ENCODE results near the gene CCT5.

Gene CCT5

GRCh38 chr5:10275460-10275859 is 25.4 kb downstream of the CCT5 start:
- Histone ChIP-seq H3K9ac (ENCODE audit: low read depth, low read length, poor library complexity, severe bottlenecking) (no peak overlapping the region), H3K4me3 (ENCODE audit: low read length, poor library complexity, severe bottlenecking) (no peak overlapping the region), H3K79me2 (ENCODE audit: insufficient read depth, low read length) (no peaks in the 10 kb centered on the region), H3K9me3 (ENCODE audit: insufficient read depth, low read depth, low read length) (no peaks in the 10 kb centered on the region), H3K27me3 (ENCODE audit: insufficient read depth, low read length, poor library complexity, severe bottlenecking) (no peaks in the 10 kb centered on the region), H3K4me2 (ENCODE audit: low read depth, low read length, poor library complexity, severe bottlenecking) (no peak overlapping the region), H4K20me1 (ENCODE audit: insufficient read depth, low read length, poor library complexity, severe bottlenecking) (no peaks in the 10 kb centered on the region), H3F3A (ENCODE audit: low read depth) (no peaks in the 10 kb centered on the region), H3K36me3 (ENCODE audit: insufficient read depth, low read length) (no peaks in the 10 kb centered on the region), H3K4me1 (ENCODE audit: insufficient read depth, low read length, poor library complexity, severe bottlenecking) (no peaks in the 10 kb centered on the region), H3K9me2 (replicated peaks; ENCODE audit: low read depth, low read length) (no peaks in the 10 kb centered on the region), H2AFZ (ENCODE audit: low read length) (no peak overlapping the region)
- no peak for TF ChIP-seq EZH2phosphoT487 (IDR thresholded peaks at IDR 0.05; ENCODE audit: borderline replicate concordance)
- no peak for TF ChIP-seq CTCF (conservative IDR thresholded peaks at IDR 0.05; ENCODE audit: low read length)

GRCh38 chr5:10275991-10276390 is 25.9 kb downstream of the CCT5 start:
- Histone ChIP-seq H4K20me1 (ENCODE audit: insufficient read depth, low read length, poor library complexity, severe bottlenecking) (no peaks in the 10 kb centered on the region), H3K9ac (ENCODE audit: low read depth, low read length, poor library complexity, severe bottlenecking) (no peak overlapping the region), H2AFZ (ENCODE audit: low read length) (no peak overlapping the region), H3K36me3 (ENCODE audit: insufficient read depth, low read length) (no peaks in the 10 kb centered on the region), H3K9me3 (ENCODE audit: insufficient read depth, low read depth, low read length) (no peaks in the 10 kb centered on the region), H3K4me3 (ENCODE audit: low read length, poor library complexity, severe bottlenecking) (no peak overlapping the region), H3F3A (ENCODE audit: low read depth) (no peaks in the 10 kb centered on the region), H3K4me2 (ENCODE audit: low read depth, low read length, poor library complexity, severe bottlenecking) (no peak overlapping the region), H3K9me2 (replicated peaks; ENCODE audit: low read depth, low read length) (no peaks in the 10 kb centered on the region), H3K79me2 (ENCODE audit: insufficient read depth, low read length) (no peaks in the 10 kb centered on the region), H3K27me3 (ENCODE audit: insufficient read depth, low read length, poor library complexity, severe bottlenecking) (no peaks in the 10 kb centered on the region), H3K4me1 (ENCODE audit: insufficient read depth, low read length, poor library complexity, severe bottlenecking) (no peaks in the 10 kb centered on the region)
- TF ChIP-seq EZH2phosphoT487 (IDR thresholded peaks at IDR 0.05; ENCODE audit: borderline replicate concordance) (no peak), CTCF (conservative IDR thresholded peaks at IDR 0.05; ENCODE audit: low read length) (no peak)

DNA sequence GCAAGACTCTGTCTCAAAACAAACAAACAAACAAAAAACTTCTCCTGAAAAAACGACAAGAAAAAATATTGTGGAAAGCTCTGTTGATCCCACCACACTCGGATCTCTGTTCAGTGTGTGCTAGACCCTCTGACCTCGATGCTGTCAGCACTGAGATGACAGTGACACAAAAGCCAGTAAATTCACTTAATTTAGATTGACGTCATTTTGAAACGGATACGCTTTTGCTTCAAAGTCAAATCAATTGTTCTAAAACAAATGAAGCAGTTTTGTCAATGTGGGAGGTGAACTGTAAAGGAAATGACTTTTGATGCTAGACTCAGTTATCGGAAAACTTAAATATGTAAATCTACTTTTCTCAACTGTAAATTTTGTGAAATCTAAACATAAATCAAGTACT is 26.6 kb downstream of the CCT5 start:
- H3K4me1 ChIP-seq (ENCODE audit: insufficient read depth, low read length, poor library complexity, severe bottlenecking) = no peaks in the 10 kb centered on the region
- H3K9ac ChIP-seq (ENCODE audit: low read depth, low read length, poor library complexity, severe bottlenecking) = no peak overlapping the region
- no peaks in the 10 kb centered on the region for H3K9me3 ChIP-seq (ENCODE audit: insufficient read depth, low read depth, low read length)
- H3K79me2 ChIP-seq (ENCODE audit: insufficient read depth, low read length) = no peaks in the 10 kb centered on the region
- H3K4me2 ChIP-seq (ENCODE audit: low read depth, low read length, poor library complexity, severe bottlenecking) = no peak overlapping the region
- no peak overlapping the region for H2AFZ ChIP-seq (ENCODE audit: low read length)
- H3K27me3 ChIP-seq (ENCODE audit: insufficient read depth, low read length, poor library complexity, severe bottlenecking) = no peaks in the 10 kb centered on the region
- H3K4me3 ChIP-seq (ENCODE audit: low read length, poor library complexity, severe bottlenecking) = no peak overlapping the region
- H3K36me3 ChIP-seq (ENCODE audit: insufficient read depth, low read length) = no peaks in the 10 kb centered on the region
- H3F3A ChIP-seq (ENCODE audit: low read depth) = no peaks in the 10 kb centered on the region
- no peaks in the 10 kb centered on the region for H4K20me1 ChIP-seq (ENCODE audit: insufficient read depth, low read length, poor library complexity, severe bottlenecking)
- TF ChIP-seq EZH2phosphoT487 (IDR thresholded peaks at IDR 0.05; ENCODE audit: borderline replicate concordance) (no peak), CTCF (conservative IDR thresholded peaks at IDR 0.05; ENCODE audit: low read length) (no peak)
- no peaks in the 10 kb centered on the region for H3K9me2 ChIP-seq (replicated peaks; ENCODE audit: low read depth, low read length)
